ENCODE data around the gene PAXX.

Gene PAXX

DNA sequence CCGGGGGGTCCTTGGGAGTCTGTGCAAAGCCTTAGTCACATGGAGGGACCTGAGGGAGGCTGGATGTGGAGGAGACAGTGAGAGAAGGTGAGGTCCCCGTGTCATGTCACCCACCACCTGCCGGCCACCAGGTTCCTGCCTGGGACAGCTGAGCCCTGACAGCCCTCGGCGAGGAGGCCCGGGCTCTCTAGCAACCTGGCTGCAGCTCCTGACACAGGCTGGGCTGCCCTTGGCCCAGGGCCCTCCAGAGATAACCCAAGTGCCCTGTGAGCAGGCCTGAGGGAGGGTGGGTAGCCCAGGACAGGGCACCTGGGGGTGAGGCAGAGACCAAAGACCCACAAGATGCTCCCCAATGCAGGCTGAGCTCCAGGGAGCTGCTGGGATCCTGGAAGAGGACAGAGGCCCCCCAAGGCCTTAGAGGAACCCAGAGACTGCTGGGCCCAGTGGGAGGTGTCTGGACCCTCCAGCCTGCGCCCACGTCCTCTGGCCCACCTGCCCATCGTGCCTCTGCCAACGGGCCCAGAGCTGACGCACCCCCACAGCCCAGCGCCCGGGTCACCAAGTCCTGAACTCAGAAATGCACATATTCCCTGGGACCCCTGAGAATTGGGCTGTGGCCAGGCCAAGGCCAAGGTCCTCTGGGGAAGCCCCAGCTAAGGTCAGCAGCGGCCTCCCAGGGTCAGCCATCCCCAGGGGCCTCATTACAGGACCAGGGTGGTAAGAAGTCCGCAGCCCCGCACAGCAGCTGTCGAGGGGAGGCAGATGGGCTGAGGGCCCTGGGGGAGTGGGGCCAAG, 23.7 kb upstream of the PAXX start:
- no peak for DNase-seq

DNA sequence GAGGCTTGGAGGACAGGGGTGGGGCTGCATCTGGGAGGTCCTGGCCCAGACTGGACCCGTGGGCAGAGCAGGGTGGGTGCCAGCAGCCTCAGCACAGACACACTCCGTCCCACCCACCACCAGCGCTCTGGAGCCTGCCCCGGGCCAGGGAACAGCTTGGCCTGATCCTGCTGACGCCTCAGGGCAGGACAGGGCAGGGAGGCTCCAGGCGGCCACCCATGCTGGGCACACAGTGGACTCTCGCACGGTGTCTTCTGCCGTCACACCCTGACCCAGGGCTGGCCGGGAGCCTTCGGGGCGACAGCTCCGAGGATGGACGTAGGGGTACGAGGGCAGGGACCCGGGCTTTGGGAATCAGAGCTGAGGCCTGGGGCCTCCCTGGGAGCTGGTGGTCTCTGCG, 23.1 kb upstream of the PAXX start:
- no peak for DNase-seq

DNA sequence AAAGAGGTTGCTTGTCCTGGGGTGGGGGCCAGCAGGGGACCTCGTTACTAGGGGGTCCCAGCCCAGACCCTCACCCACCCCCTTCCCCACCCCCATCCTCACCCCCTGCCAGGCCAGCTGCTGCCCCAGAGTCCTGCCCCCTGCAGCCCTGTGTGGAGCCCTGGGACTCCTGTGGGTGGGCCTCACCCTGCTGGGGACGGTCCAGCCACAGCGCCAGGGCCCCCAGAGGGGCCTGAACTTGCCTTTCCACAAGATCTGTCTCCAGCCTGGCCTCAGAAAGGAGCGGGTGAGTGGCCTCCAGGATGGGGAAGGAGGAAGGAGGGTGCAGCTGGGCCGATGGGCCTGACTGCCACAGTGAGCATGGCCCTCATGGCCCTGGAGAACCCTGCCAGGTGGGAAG, 22.4 kb upstream of the PAXX start:
- DNase-seq, result no peak

DNA sequence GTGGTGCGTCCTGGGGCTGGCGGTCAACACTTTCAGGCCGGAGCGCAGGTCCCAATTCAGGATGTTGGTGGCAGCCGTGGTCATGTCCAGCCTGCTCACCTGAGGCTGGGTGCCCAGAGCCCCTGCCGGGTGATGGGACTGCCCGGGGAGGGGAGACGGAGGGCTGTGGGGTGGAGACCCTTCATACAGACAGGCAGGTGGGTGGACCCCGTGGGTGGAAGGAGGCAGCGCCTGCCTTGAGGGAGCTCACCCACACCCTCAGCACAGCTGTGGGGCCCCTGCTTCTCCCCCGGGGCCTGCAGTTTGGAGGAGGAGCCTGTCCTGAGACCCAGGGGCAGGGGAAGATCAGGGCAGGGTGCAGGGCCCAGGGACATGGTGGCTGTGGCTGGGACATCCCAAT, 21.9 kb upstream of the PAXX start:
- no peak for DNase-seq

DNA sequence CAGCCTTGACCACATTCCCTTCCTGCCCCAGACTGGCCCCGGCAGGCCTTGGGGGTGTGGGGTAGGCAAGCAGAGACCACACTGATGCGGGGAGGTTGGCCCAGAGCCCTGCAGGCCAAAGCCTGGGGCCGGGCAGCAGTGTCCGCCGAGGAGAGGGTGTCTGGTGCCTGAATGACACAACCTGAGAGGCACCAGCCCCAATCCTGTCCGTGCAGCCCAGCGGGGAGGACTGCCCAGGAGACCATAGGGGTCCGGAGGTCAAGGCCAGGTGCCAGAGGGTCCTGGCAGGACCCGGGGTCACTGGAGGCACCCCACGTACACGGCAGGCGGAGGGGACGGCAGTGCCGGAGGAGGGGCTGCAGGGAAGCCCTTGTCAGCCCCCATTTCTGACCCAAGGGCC, 20.5 kb upstream of the PAXX start:
- no peak for DNase-seq

DNA sequence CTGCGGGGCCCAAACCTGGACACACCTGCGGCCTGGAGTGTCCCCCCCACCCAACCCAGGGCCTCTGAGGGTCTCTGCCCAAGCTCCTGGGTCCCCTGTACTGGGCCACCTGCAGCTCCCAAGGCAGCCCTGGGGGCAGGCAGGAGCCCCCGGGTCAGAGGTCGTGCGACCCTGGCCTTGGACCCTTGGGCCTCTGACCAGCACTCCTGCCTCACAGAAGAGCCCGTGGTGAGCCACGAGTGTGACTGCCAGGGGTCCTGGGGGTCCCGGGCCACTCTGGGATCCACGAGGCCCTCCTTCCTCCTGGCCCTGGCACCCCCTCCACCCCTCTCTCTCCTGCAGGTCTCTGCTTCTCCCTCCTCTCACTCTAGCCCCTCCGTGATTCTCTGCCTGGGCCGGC, 19.9 kb upstream of the PAXX start:
- DNase-seq, result no peak

DNA sequence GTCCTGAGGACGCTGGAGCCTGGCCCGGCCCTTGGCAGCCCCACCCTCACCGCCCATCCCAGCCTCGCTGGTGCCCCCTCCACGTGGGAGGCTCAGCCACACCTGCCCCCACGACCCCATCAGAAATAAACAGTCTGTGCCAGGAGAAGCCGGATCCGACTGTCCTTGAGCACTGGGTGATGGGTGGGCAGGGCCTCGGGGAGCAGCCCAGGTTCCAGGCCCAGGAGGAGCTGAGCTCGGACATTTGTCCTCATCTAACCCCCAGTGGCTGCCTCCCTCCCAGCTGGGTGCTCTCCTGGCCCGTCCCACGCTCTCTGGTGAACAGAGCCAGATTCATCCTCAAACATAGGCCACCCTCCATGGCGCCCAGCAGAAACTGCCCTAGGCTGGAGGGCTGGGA, 19.5 kb upstream of the PAXX start:
- no peak for DNase-seq

DNA sequence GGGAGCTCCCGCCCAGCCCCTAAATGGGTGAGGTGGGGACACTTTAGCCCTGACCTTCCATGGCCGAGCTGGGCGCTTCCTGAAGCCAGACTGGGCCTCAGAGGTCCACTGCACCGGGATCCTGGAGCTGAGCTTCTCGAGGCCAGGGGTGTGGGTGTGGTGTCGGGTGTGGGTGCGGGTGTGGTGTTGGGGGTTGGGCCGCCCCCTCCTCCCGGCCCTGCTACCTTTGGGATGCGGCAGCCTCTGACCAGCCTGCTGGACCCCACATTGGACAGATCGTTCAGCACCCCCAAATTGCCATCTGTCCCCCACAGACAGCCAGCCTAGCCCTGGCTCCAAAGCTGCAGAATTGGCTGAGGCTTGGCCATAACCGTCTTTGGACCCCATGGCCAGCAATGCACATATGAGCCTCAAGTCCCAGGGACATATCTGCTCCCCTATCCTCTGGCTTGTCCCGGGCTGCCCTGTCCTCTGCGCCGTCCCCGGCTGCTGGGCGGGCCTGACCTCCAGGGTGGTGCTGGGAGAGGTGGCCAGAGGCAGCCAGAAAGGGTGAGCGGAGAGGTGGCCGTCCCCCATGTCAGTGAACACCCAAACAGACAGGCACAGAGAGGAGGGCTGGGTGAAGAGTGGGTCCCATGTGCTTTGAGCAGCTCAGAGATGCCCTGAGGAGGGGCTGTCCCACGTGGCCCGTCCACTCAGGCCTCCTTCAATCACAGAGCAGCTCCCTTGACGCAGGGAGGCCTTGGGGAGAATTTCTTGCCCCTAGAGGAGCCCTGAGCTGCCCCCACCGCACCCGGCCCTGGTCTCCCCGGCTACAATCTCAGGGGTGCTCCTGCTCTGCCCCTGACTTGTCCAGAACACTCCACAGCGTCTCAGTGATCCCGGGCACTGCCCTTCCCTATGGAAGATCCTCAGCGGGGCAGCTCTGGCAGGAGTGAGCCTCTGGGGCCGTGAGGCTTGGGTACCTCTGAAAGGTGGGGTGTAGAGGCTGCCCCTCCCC, 18.3 kb upstream of the PAXX start:
- DNase-seq, result no peak

DNA sequence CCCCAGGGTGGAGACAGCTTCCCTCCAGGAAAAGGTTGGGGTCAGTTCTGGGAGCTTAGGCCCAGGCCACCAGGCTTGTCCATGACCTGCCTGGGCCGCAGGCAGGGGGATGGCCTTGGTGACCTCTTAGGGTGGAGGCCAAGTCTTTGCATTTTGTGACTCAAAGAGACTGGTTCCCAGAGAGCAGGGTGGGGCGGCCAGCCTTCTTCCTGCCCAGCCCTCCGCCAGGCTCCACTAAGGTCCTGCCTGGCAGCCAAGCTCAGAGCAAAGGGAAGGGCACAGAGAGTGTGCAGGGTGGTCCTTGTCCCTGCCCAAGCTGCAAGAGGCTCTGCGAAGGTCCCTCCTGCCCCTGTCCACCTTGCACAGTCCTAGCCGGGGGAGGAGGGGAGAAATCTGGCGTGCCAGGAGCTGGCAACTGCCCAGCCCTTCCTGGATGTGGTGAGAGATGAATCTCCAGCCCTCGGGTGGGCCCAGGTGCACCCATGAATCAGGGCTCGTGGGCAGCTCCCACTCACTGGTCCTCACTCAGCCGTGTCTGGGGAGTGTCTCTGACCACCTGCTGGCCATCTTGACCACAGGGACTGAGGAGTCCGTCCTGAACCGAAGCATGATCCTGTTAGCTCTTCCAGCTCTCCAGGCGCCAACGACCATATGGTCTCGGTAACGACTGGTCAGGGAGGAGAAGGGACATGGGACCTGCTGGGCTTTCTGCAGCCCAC, 17.2 kb upstream of the PAXX start:
- no peak for DNase-seq

DNA sequence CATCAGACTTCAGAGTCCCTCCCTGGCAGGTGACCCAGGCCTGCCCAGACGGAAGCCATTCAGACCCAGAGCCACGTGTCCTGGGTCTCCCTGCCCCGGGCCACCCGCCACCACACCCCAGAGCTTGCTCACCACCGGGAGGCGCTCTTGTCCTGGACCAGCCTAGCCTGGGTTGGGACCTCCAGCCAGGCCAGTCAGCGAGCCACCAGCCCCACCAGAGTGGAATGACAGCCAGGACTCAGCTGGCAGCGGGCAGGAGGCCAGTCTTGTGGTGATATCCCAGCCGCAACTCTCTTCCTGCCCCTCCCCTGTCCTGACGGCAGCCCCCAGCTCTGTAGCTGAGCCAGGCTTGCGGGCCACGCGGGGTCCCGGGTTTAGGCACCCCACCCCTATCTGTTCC, 16.6 kb upstream of the PAXX start:
- DNase-seq, result peak; percentile 26

DNA sequence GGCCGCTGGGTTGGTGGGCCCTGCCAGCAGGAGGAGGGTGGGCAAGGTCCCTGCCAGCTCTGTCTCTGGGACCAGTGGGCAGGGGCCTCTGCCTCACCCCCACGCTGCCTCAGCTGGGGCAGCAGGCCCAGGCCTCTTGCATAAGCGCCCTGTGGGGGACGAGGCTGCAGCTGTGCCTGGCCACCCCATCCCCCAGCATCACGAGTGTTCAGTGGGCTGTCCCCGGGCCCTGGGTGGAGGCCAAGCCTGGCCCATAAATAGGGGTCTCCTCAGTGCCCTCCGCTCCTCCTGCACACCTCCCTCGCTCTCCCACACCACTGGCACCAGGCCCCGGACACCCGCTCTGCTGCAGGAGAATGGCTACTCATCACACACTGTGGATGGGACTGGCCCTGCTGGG, 15.0 kb upstream of the PAXX start, which contains the start of gene PTGDS:
Gene PTGDS (plus strand): TSS at position 282 of the 400 bp plus-strand sequence. CDS start 75 bp downstream, at position 357.
- no peak for DNase-seq

DNA sequence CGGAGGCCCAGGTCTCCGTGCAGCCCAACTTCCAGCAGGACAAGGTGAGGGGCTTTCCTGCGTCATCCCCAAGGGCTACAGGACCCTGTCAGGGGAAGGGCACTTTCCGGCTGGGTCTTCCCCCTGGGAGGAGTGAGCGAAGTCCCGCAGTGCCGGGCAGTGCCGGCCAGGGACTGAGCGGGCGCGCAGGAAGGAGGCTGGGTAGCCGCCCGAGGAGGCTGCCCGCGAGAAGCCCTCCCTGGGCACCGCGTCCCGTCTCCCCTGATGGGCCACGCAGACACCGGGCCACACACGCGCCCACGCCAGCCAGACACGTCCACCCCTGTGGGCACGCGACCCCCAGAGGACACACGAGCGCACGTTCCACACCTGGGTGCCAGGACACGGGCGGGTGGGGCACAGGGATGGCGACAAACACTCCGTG, 14.6 kb upstream of the PAXX start:
- no peak for DNase-seq

DNA sequence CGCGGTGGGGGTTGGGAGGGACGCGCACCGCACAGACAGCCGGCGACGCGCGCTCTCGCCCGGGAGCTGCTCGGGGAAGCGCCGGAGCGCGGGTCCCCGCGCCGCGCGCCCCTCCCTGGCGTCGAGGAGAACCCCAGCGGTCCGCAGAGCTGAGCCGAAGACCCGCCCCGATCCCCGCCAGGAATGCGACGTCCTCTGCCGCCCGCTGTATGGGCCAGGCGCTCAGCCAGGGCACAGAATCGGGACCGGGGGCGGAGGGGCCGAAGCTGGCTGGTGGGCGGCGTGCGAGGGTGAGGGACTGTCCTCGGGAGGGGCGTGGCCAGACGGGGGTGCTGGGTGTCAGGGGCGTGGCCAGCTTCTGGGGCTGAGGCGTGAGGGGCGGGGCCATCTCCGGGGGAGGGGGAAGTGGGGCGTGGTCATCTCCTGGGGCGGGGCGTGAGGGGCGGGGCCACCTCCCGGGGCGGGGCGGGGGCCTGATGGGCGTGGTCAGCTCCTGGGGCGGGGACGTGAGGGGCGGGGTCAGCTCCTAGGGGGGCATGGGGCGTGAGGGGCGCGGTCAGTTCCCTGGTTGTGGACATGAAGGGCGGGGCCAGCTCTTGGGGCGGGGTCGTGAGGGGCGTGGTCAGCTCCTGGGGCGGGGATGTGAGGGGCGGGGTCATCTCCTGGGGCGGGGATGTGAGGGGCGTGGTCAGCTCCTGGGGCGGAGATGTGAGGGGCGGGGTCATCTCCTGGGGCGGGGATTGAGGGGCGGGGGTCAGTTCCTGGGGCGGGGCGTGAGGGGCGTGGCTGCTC, 14.0 kb upstream of the PAXX start:
- peak; percentile 80 for DNase-seq

DNA sequence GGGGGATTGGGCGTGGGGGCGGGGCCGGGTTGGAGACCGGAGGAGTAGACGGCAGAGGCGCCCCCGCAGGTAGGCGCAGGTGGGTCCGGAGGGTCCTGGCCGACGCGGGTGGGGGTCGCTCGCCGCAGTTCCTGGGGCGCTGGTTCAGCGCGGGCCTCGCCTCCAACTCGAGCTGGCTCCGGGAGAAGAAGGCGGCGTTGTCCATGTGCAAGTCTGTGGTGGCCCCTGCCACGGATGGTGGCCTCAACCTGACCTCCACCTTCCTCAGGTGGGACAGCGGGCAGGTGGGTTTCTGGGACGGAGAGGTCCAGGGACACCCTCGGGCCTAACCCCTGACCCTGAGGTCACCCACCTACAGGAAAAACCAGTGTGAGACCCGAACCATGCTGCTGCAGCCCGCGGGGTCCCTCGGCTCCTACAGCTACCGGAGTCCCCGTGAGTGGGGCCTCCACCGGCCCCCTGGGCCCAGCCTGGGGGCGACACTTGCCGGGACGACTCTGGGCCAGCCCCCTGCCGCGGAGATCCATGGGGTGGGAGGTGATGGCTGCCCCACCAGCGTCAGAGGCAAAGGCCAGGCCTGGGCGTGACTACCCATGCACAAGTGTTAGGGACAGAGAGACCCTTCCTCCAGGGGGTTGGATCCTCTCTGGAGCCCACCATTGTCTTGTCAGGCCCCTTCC, 13.2 kb upstream of the PAXX start:
- DNase-seq, result no peak

DNA sequence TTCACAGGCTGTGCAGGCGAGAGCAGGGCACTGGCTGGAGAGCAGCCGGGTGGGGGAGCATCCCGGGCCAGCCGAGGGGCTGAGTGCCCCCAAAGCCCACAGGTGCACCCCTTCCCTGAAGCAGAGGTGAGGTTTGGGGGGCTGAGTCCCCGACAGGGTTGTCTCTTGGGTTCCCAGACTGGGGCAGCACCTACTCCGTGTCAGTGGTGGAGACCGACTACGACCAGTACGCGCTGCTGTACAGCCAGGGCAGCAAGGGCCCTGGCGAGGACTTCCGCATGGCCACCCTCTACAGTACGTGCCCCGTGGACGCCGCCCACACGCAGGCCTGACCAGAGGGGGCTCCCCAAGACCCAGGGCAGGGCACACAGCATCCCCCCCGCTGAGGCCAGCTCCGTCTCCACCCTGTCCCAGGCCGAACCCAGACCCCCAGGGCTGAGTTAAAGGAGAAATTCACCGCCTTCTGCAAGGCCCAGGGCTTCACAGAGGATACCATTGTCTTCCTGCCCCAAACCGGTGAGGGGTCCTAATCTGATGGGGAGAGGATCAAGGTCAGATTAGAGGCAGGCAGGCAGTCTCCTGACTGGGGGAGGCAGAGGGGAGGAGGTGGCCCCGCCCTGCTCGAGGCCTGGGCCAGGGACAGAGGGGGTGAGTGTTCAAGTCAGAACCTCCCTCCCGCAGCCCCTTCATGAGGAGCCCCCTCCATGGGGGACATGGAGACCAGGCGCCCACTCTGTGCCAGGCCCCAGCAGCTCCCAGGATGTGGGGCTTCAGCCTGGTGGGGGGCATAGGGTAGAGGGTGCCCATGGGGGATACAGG, 12.2 kb upstream of the PAXX start:
- DNase-seq, result no peak

DNA sequence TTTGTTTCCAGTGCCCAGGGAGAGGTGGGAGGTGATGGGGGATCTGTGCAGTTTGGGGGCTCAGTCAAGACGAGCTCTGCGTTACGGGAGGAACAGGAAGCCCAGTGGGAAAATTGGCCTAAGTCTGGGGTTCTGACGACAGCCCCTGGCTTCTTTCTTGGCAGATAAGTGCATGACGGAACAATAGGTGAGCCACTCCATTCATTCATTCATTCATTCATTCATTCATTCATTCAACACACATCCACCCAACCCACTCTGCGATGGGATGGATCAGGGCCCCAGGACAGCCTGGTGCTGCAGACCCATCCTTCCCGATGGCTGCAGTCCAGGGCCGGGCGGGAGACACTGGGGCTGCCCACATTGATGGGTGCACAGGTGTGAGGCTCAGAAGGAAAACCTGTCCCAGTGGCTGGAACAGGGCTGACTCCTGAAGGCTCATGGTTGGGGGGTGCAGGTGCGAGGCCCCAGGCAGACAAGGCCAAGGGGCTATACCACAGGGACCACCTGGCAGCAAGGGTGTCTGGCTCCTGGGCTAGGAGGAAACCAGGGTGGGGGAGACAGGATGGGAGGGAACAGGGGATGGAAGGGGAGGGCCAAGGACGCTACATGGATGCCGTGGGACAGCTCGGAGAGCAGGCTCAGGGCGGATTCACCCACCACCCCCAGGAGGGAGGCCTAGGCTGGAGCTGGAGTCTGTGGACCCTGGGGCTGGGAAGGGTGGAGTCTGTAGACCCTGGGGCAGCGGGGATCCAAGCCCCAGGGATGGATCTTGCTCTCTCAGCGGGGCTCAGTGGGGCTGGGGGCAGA, 11.3 kb upstream of the PAXX start:
- DNase-seq, result no peak

DNA sequence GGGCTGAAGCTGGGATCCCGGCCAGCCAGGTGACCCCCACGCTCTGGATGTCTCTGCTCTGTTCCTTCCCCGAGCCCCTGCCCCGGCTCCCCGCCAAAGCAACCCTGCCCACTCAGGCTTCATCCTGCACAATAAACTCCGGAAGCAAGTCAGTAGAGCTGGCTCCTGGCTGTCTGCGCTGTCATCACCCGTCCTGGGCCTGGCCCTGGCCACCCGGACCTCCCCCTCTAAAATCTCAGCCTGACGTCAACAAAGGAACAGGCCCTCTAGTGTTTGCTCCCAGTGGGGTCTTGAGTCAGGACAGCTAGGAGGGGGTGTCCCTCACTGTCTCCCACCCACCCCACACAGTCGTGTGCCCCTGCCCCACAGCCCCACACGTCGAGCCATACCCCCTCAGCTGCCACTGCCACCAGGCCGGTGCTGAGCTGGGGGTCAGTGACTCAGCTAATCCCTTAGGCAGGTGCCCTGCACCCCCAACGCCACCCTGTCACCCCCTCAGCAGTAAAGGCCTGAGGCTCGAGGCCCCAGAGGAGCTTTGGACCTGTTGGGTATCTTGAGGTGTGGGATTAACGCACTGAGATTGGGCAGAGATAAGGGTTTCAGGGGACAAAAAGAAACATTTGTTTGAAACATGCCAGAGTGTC, 10.5 kb upstream of the PAXX start:
- no peak for DNase-seq

DNA sequence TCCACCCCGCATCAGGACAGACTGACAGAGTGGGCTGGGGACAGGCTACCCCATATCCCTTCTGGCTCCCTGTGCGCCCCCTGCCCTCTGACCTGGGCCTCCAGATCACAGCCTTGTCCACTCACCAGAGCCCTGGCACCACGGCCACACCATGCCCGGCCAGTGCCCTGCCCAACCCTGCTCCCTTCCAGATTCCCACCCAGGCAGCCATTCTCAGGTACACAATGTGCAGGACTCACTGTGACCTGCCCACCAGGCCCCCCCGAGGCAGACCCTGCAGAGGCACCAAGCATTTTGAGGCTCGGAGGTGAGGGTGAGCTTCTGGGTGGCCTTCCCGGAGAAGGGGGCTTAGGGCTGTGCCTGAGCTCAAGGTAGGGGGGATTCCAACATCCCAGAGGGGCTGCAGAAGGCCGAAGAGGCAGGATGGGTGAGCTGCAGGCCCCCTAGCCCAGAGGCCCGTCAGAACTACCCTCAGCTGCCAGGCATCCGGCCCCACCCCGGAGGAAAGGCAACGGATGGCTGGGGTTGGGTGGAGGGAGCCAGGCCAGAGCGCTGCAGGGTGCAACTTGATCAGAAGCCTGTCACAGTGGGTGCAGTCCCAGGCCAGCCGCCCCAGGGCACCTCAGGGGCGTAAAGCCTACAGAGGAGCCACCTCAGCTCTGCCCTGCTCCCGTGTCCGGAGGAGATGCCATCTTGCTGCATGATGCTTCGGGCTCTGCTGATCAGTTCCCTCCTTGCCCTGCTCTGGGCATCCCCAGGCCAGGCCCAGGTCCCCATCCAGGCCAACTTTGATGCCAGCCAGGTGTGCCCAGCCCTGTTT, 9.8 kb upstream of the PAXX start, which contains the start of gene LCNL1:
Gene LCNL1 (plus strand): TSS at position 762 of the 820 bp plus-strand sequence. CDS start 594 bp downstream, outside the sequence.
- no peak for DNase-seq
